GM18858 (cell line): ENCODE data around the gene LRATD1.
"Not testable (repeated sequence)": the region's sequence is repeated elsewhere in the genome, so short reads cannot be mapped to it uniquely, and the experiment has no call there.

Source experiments
- ATAC-seq: cut with Tn5 transposase; IDR thresholded peaks from one replicate; pipeline ENCODE4 v1.9.1; 2021; ENCODE audit not compliant: unreplicated experiment

Gene LRATD1, protein sequence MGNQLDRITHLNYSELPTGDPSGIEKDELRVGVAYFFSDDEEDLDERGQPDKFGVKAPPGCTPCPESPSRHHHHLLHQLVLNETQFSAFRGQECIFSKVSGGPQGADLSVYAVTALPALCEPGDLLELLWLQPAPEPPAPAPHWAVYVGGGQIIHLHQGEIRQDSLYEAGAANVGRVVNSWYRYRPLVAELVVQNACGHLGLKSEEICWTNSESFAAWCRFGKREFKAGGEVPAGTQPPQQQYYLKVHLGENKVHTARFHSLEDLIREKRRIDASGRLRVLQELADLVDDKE

DNA sequence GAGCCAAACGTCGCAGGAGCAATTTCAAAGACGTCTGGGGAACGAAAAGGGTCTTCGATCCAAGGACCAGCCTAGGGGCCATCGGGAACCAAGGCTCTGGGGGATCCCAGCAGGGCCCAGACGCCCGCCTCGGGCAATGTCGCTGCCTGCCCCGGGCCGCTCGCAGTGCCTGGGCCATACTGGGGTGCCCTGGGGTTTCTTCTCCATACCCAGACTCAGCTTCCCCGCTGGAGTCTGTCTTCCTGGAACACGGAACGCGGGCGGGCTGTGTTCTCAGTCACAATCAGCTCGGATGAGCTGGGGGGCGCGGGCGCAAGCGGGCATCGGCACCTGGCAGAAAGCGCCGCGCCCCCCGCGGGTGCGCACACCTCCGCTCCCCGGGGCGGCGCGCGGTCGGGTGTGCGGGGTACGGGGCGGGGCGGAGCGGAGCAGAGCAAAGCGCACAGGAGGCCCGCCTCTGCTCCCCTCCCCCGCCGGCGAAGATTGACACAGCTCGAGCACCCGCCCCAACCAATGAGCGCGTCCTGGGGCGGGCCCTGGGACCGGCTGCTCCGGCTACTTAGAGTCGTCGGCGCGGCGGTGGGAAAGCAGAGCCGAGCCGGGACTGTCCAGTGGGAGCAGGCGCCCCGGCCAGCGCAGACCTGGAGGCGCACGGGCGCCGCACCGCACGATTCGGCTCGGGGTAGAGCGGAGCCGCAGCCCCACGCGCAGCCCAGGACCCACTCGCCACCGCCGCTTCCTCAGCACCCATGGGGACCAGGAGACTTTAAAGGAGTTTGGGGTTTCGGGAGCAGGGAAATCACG, at the start of gene LRATD1:
TSS of gene LRATD1 (plus strand) at position 585 of the 804 bp plus-strand sequence. CDS start 1,263 bp downstream, outside the sequence.
- no peak for ATAC-seq

DNA sequence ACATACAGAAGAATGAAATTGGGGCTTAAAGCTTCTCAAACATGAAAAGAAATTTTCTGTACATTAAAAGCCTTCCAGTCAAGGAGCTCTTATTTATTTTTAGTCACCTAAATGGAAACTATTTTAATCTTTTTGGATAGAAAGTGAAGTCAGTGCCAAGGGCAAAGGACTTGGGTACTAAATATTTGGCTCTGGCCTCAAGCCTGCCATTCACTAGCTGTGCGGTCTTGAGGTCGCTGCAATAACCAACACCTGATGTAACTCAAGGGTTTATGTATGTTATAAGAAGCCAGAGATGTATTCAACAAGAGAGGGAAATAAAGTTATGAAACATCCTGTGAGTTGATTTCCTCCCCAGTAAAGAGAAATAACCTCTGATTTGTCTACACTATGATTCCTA, 49.5 kb upstream of the LRATD1 start:
- ATAC-seq = no peak

DNA sequence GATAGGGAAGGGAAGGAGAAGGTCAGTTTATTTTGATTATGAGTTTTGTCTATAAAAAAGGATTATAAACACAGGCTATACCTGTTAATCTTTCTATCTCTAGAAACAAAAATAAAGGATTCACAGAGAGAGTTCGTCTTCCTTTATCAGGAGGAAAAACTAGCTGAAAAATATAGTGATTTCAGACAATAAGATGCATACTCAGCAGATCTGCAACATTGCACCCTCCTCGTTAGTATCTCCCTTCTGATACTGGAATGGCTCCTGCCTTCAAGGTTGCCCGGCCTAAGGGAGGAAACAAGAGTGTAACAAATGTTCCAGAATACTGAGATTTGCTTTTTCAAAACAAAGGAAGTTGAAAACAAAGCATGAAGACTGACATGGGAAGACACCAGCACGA, 48.7 kb upstream of the LRATD1 start:
- ATAC-seq = no peak

DNA sequence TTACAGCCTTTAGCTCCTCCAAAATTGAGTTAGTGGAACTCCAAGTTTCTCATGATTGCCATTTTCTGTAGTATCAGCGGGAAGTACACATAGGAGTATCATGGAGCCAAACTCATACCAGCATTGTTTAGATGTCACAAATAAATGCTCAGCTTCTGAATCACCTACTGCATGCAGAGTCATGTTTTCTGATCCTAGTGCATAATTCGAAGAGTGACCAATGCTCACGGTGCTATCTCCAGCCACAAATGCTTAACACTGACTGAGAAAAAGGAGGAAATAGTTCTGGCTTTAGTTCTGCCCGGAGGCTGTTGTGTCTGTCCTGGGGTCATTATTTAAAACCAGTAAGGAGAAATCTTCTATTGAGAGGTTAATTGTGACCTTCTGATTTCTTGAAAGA, 45.4 kb upstream of the LRATD1 start:
- ATAC-seq = no peak

DNA sequence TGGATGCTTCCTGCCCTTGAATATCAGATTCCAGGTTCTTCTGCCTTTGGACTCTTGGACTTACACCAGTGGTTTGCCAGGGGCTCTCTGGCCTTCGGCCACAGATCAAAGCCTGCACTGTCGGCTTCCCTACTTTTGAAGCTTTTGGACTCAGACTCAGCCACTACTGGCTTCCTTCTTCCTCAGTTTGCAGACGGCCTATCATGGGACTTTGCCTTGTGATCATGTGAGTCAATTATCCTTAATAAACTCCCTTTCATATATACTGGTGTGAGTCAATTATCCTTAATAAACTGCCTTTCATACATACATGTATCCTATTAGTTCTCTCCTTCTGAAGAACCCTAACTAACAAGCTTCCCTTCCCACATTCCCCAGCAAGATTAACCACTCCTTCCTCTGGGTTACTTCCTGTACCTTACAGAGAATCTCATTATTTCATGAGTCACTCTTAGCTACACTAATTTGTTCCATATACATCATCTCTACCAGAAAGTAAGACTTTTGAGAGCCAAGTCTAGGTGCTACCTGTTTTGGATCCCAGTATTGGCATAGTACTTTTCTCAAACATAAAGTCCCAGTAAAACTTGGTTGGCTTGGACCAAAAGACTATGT, 31.3 kb upstream of the LRATD1 start:
- ATAC-seq = no peak

DNA sequence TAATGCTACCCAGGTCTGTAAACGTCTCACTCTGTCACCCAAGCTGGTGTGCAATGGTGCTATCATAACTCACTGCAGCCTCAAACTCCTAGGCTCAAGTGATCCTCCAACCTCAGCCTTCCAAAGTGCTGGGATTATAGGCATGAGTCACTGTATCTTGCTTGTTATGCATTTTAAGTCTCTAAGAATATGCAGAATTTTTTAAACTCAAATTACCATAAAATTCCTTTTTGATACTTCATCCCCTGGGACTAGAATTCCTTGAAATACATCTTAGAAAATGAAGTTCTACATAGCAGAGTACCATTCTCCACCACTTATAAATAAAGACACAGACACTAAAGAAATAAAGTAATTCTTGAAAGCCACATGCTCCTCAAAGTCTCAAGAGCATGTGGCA, 30.2 kb upstream of the LRATD1 start:
- ATAC-seq = no peak

DNA sequence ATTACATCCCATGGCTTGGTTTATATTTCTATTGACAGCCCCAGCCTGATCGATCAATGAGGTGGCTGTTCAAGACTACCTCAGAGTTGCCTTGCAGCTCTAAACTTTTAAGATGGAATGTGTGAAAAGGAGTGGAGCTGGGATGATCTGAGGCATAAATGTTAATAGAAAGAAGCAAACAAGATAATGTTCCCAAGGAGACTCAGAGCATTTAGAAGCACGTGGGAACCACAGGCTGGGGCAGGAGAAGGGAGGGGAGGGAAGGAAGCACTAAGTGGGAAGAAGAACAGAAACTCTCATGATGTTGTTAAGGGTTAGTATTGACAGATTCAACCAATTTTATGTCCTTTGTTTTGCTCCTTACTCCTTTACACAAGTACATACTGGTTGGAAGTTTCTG, 28.8 kb upstream of the LRATD1 start:
- ATAC-seq = no peak

DNA sequence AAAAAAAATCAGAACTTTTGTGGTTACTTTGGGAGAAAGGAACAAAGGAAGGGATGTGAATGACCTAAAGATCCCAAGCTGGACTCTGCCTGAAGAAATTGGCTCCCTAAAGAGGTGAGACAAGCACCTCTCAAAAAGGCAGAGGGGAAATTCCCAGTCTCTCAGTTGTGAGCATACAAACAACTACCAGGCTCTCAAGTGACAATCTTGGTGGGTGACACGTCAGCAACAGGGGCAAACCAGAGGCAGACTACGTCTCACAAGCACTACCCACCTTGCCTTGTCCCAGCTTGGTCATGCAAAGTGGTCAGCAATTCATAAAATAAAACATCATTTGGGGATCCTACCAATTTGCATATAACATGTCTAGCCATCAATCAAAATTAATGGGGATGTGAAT, 24.3 kb upstream of the LRATD1 start:
- no peak for ATAC-seq

DNA sequence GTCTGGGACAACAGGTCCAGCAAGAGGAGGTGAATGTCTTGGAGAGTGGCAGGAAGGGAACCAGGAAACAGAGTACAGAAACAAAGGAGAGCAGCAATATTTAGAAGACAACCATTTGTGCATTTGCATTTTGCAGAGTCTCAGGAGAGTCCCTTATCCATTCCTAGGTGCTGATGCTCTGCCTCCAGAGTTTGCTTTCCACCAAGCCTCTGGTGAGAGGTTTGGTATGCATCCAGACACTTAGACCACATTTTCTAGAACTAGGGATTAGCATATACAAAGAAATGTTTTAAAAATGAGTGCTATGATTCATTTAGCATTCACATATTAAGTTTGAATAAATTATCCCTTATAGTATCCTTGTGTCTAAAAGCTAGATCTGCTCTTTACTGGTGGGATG, 18.5 kb upstream of the LRATD1 start:
- no peak for ATAC-seq

DNA sequence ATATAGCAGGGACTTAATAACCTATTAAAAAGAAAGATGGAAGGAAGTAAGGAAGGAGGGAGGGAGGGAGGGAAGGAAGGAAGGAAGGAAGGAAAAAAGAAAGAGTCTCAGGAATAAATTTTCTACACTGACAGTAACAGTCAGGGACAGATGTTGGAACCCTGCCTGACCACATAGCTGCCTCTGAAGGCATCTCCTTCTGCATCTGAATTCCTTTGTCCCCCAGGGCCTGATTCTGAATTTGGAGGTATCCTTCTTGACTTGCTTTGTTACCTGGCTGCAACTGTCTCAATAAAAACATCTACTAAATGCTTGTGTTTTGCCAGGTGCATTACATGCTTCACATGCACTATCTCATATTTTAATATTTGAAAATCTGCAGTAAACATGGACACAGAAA, 17.4 kb upstream of the LRATD1 start:
- no peak for ATAC-seq

DNA sequence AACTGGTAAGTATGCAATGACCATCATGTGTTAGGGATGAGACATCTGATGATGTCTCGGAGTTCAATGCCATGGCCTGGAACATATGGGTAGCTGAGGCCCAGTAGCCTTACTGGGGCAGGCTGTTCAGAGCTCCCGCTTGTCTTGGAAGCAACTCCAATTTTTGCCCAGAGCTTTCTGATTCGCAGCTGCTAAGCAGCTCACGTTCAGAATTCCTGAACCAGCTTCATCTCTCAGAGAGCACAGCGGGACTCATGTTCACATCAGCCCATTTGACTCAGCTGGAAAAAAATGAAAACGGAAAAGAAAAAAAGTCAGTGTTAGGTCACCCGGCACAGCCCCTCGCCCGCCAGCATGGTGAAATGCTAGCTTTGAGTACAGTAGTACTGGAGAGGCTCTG, 16.8 kb upstream of the LRATD1 start:
- ATAC-seq = no peak

DNA sequence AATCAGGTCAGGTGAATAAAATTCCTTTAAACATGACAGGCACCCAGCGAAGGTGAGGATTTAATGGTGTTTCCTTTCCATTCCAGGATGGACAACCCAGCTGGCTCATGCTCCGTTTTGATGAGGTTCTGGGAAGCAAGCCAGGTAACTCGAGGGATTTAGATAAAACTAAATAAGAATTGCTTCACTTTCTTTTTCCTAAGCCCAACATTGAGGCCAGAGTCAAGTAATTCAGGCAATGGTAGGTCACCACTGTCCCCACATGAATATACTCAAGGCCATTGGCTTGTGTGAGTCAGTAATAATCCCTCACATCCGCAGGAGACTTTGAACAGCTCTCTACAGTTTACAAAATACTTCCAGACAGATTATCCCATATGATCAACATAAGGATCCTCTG, 16.2 kb upstream of the LRATD1 start:
- ATAC-seq = no peak

DNA sequence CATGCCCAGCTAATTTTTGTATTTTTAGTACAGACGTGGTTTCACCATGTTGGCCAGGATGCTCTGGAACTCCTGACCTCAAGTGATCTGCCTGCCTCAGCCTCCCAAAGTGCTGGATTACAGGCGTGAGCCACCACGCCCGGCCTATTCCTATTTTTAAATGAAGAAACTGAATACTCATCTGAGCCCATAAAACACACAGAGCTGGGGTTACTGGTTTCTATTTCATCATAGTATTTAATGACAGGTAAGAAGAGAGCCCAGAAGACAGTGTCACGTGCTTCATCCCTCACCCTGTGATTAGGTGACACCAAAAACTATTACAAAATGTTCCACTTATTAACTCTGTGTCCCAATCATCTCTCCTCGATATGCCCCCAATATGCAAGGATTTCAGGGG, 15.6 kb upstream of the LRATD1 start:
- no peak for ATAC-seq

DNA sequence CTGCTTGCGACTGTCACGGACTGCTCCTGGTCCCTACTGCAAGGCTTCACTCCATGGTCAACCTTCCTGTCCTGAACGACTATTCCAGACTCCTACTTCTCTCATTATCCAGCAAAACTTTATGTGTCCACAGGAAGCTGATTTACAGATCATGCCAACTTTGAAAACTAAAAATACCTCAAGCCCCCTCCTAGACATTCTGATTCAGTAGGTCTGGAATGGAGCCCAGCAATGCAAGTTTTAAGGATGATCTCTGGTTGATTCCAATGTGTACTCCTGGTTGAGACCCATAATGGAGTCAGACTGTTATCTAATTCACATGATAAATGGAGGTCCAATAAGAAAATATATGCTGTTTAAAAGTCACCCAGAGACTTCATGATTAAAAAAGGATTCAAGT, 13.1 kb upstream of the LRATD1 start:
- ATAC-seq = no peak

DNA sequence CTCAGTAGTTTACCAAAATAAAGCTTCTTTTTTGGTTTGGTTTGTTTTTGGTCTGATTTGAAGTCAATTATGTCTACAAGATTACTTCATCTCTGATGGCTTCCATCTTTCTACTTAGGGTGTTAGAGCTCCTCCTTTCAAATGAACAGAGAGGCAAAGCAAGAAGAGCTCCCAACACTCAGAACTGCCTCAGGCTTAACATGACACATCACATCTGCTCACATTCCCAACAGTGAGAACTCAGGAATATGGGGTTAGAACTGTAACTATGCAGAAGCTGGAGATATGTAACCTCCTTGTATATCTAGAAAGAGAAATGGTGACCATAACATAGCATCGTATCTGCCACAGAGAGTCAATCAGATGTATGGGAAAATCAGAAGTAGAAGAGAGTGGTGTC, 11.4 kb upstream of the LRATD1 start:
- ATAC-seq = no peak

DNA sequence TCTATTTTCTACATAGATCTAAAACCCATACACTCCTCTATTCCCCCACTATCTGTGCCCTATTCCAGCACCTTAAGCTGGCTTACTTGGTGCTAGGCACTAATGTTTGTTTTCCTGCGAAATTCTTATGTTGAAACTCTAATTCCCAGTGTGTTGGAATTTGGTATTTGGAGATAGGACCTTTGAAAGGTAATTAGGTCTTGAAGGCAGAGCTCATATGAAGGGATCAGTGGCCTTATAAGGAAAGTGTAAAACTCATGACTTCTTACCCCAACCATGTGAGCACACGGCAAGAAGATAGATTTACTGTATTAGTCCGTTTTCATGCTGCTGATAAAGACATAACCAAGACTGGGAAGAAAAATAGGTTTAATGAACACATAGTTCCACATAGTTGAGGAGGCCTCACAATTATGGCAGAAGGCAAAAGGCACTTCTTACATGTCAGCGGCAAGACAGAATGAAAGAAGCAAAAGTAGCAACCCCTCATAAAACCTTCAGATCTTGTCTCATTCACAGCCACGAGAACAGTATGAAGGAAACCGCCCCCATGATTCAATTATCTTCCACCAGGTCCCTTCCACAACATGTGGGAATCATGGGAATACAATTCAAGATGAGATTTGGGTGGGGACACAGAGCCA, 10.5 kb upstream of the LRATD1 start:
- ATAC-seq = no peak

DNA sequence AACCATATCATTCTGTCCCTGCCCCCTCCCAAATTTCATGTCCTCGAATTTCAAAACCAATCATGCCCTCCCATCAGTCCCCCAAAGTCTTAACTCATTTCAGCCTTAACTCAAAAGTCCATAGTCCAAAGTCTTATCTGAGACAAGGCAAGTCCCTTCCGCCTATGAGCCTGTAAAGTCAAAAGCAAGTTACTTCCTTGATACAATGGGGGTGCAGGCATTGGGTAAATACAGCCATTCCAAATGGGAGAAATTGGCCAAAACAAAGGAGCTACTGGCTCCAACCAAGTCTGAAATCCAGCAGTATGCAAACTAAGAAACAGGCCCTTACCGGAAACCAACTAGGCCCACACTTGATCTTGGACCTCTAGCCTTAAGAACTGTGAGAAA, 10.0 kb upstream of the LRATD1 start:
- not testable (repeated sequence) for ATAC-seq

DNA sequence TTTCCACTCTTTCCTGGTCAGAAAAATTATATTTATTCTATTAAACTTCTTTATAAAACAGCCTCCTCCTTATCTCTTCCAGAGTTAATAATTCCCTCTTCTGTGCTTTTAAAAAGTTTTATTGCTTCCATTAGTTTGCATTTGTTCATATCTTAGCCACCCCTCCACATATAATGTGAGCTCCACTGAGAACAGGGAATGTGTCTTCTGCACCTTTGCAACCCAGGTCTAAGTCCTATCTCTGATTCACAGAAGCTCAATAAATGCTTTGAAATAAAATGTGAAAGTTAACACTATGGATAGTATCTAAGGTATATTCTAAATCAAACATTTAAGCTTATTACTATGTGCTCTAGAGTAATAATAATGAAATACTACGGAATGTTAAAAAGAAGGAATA, 9.3 kb upstream of the LRATD1 start:
- ATAC-seq = no peak

DNA sequence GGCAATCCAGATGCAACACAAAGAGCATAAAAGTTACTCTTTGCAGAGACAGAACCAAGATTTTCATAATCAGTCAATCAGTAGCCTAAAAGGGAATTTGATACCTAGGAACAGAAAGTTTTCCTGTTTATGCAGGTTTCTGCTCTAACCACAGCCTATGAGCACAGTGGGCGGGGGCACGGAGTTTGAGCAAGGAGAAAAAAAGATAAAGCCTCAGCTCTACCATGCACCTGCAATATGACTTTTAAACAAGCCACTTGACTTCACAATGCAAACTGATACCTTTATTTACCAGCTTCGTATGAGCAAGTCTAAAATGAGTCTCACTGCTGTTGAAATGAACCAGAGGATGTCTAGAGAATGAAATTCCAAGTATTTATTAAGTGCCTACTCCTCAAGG, 5.6 kb upstream of the LRATD1 start:
- ATAC-seq = no peak

DNA sequence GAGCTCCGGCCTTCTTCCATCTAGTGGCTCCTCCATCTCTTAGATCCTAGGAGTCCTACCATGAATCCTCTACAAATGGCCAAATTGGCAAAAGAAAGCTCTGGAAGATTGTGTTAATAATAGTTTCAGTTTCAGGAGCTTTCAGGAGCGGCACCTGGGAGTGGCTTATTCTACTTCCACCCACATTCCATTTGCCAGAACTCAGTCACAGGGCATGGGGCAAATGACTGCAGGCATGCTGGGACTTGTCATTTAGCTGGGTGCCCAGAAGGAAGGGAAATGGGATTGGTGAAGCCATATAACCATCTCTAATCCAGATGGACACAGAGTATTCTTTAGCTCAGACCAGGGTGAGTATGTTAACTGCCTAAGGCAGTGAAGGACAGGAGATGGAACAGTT, 3.6 kb upstream of the LRATD1 start:
- no peak for ATAC-seq

DNA sequence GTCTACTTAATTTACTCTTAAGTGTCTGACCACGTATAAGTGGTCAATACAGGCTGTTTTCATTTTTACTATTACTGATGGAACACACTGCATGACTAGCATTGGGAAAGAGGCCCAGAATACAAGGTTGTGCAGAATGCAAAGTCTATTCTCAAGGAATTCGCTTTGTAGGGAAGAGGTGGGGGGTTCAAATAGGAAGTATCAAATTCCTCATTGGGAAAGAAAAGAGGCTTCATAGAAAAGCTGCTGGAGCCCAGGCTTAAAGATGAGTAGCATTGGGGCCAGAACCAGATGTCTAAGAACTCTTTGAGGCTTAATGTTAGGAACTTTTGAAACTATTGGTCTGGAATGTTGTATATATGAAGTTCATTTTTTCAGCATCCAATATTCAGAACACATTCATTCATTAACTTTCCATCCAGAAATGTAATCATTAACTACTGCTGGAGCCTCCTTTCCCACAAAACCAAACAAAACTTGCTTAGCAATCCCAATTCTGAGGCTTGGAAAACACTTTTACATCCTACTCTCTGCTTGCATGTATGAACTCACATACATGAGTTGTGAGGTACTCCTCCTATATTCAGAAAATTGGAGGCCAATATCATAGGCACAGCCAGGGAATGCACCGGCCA, 994 bp upstream of the LRATD1 start:
- ATAC-seq = no peak
